ENCODE results near the gene GNAI2.
"Not testable (repeated sequence)": the region's sequence is repeated elsewhere in the genome, so short reads cannot be mapped to it uniquely, and the experiment has no call there.

GNAI2 gene

GRCh38 chr3:50205413-50206276 lies 30.4 kb upstream of the GNAI2 start:
- DNase-seq = no peak

DNA sequence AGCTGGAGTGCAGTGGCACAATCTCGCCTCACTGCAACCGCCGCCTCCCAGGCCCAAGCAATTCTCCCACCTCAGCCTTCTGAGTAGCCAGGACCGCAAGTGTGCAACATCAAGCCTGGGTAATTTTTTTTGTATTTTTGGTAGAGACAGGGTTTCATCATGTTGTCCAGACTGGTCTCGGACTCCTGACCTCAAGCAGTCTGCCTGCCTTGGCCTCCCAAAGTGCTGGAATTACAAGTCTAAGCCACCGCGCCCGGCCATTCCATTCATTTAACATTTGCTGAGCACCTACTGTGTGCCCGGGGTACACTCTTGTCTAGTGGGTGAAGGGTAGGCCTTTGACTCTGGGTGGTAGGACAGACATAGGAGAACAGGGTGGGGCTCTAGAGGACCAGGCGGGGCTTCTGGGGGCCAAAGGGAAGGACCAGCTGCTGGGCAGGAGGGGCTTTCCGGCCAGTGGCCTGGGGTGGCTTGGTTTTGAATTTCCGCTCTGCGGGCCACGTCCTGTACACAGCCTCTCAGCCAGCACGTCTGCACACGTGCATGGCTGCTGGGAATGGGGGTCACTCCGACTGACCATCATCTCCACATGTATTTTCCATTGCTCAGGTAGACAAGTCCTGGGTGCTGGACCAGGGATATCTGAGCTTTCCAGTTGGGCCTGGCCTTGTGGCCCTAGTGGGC lies 28.5 kb upstream of the GNAI2 start:
- DNase-seq = no peak

DNA sequence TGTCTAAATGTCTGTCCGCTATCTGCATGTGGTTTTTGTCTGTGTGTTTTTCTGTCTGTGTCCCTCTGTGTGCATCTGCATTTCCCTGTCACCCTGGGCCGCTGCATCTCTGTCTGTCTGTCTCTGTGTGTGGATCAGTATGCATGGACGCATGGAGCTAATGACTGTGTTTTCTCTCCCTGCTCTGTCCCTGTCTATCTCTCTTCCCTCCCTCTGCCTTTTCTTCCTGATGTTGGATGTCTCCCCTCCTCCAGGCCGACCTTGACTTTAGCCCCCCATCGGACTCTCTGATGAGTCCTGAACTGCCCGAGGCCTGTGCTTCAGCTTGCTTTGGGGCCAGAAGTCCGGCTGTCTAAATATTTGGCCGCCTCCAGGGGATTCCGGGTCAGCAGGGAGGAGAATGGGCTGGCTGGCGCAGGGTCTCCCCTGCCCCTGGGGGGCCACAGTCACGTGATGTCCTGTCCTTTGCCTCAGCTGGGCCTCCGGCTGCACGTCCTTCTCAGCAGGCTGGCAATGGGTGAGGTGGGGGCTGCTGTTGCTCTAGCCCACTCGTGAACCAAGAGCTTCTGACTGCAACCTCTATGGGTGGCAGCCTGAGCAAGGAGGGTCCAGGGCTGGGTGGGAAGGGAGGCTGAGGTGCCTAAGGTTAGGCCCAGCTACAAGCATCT lies 27.2 kb upstream of the GNAI2 start:
- no peak for DNase-seq

- no peak for DNase-seq
Measured at GRCh38 chr3:50210176-50210509, 25.9 kb upstream of the GNAI2 start.

DNA sequence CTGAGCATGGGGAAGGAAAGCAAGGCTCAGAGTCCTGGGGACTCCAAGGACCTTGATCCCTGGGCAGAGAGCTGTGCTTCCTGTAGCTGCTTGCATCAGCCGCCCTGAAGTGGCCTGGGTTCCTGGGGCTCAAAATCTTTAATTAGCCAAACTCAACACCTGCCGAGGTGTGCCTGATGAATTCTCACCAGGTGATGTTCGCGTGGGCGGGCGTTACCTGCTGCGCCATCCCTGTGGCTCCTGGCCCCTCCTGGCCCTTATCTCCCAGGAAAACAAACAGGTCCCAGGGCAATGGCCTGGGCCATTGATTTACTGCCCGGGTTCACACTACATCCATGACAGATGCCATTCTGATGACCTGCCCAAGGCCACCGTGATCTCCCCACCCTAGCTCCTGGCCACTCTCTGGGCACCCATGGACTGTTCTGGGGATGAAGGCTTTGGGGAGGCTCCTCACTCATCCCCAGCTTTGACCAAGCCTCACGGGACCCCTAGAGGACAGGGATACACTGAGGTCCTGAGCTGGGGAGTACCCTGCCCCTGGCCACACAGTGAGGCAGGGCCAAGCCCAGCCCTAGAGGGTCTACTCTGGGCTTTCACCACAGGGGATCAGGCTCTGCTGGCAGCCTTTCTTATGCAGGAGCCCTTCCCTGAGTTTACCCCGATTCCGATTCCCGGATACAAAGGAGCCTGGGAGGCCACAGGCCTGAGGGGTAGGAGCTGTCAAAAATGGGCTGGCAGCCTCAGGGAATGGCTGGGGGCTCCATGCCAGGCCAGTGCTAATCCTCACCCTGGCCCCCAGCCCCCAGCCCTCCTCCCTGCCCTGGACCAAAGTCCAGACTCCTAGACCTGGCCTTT lies 25.3 kb upstream of the GNAI2 start:
- DNase-seq = no peak

DNA sequence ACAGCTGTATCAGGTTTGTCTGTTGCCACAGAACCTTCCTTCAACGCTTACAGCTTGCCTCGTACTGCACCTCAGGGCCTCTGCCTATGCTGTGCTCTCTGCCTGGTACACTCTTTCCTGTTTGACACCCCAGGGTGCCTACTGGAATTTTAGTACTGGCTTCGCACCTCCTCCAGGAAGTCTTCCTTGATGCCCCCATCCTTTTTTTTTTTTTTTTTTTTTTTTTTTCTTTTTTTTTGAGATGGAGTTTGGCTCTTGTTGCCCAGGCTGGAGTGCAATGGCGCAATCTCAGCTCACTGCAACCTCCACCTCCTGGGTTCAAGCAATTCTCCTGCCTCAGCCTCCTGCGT lies 24.7 kb upstream of the GNAI2 start:
- DNase-seq = not testable (repeated sequence)

DNA sequence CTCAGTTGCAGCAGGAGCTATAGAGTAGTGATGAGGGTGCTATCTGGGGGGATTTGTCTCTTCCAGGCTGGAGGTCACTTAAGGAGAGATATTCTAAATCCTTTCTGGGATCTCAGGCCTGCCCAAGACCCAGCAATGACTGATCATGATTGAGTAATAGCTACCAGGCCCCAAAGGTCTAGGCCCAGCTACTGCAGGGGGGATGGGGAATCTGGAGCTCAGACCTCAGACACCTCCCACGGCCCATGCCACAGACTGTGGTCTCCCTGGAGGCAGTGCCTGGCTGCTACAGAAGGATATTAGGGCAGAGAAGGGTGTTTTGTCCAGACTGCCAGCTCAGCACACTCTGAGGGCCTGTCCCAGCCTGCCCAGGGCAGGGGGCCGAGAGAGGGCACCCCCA lies 24.1 kb upstream of the GNAI2 start:
- DNase-seq = peak; percentile 73

DNA sequence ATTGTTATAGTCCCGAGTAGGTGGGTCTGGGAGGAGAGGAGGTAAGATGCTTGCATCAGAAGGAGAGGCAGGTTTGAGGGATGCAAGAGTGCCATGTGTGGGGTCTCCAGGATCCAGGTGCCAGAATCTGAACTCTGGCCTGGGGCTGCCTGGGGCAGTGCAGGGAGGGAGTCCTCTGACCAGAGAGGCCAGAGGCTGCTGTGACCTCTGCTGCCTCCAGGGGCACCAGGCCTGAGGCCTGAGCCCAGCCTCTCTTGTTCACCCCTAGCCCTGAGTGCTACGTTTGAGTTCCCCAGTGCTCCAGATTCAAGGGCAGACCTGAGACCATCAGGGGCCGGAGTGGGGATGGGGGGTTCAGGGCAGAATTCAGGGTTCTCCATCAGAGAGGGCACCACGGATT lies 23.5 kb upstream of the GNAI2 start:
- DNase-seq = no peak

DNA sequence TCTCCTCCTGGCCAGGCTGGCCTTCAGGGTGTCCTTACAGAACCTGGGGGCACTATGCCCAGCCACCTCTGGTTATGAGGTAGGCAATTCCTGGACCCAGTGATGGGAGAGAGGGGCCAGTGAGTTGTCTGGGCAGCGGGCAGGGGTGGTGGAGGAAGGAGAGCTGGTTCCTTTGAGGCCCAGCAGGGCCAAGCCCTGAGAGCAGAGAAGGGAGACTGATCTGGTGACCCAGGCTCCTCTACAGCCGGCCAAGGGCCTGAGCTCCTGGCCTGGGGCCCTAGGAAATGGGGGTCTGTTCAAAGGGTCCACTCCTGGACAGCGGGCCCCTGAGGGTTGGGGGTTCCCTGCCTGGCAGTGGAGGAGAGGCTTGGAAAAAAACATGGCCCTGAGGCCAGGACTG lies 23.0 kb upstream of the GNAI2 start:
- no peak for DNase-seq

- no peak for DNase-seq
Measured at GRCh38 chr3:50213373-50213772, 22.6 kb upstream of the GNAI2 start.

GRCh38 chr3:50214824-50215223 lies 21.2 kb upstream of the GNAI2 start:
- no peak for DNase-seq

DNA sequence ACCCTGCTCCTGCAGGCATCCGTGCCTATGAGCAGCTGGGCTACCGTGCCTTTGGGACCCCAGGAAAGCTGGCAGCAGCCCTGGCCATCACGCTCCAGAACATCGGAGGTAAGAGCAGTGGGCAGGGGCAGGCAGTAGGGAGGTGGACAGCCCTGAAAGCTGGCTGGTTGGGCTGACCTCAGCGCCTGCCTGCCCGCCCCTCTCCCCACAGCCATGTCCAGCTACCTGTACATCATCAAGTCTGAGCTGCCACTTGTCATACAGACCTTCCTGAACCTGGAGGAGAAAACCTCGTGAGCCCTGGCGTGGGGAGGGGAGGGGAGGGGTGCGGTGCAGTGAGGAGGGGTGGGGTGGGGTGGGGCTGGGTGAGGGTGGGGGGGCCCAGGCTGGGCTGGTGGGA lies 20.5 kb upstream of the GNAI2 start:
- DNase-seq = no peak

DNA sequence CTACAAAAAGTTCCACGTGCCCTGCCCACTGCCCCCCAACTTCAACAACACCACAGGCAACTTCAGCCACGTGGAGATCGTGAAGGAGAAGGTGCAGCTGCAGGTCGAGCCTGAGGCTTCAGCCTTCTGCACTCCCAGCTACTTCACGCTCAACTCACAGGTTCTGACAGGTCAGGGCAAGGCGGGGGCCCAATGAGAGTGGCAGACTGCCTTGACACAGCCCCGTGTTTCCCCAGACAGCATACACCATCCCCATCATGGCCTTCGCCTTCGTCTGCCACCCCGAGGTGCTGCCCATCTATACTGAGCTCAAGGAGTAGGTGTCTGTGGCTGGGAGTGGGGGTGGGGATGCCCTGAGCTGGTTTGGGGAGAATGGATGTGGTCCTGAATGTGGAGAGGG lies 18.3 kb upstream of the GNAI2 start:
- DNase-seq = no peak

DNA sequence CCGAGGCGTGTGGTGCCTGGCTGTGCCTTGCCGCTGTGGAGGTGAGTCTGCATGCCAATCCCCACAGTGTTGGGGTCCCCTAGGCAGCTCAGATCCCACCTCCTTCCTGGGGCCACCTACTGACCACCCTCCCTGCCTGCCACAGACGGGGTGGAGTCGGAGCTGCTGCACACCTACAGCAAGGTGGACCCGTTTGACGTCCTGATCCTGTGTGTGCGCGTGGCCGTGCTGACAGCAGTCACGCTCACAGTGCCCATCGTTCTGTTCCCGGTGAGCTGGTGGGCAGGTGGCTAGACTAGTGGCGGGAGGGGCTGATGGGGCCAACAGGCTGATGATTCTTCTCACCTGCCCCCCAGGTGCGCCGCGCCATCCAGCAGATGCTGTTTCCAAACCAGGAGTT lies 17.6 kb upstream of the GNAI2 start:
- no peak for DNase-seq

DNA sequence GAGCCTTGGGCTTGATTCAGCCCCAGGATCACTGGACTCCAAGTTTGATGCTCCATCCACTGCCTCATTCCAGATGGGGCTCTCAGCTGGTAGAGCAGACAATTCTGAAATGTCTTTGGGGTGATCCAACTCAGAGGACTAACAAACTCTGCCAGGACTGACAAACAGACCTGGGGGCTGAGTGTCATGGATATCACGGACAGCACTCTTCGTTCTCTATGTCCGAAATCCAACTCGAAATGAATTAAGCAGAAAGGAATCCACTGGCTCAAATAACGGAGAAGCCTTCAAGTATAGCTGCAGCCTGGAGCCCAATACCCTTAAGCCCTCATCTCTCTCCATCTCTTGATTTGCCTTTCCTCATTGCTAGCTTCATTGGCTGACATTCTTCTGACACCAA lies 16.7 kb upstream of the GNAI2 start:
- no peak for DNase-seq

DNA sequence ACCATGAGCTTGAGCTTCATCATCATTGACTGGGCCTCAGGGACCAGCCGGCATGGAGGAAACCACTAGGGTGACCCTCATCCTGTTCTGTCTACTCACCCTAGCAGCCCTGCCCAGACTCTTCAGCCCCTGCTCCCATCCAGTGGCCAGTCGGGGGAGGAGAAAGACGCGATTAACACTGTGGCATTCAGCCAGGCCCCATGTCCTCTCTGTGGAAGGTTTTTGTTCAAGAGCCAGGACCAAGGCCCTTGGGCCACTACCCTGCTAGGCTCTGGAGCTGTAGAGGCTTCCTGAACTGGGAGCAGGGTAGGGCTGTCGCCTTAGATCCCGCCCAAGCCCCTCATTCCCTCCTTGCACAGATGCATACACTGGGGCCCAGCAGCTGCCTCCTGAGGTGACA lies 15.9 kb upstream of the GNAI2 start:
- DNase-seq = no peak

DNA sequence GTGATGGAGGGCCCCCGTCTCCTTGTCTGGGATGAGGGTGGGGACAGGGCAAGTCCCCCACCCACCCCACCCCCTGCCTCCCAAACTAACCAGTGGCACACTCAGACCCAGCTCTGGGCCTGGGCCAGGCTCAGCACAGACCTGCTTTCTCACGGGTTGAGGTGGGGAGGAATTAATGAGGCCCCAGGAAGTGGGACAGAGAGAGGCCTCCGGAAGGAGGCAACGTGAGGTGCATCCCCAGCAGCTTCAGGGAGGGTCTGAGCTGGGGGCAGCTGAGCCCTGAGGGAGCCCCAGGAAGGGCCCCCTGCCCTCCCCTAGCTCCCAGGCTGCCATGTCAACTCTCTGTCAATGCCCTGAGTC lies 15.0 kb upstream of the GNAI2 start:
- DNase-seq = no peak

DNA sequence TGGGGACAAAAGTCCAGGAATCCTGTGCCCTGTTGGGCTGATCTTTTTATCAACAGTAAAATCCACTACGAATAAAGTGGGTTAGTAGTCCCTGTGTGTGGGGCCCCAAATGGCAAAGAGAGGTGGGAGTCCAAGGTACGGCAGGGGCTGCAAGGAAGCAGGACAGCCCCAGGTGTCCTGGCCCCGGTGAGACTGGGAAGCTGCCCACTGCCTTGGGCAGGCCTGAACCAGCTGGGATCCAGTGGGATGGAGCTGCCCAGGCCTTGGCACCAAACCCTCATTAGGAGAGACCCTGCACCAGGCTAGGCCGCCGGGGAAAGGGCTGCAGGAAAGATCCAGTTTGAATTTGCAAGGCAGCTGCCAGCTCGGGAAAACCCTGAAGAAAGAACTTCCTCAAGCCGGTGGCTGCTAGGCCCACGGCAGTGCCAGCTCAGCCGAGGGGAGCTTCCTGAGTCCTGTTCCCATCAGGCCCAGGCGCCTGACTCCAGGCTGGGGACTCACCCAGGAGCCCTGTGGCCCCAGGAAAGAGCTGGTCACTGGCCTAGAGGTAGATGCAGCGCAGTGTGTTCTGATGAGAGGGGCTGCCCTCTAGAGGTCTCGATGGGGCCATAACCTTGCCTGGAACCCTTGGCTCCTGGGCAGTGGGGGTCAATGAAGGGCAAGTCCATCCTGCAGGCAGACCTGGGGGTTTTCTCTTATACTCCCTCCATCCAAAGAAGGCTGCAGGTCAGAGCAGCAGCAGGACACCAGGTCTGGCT lies 14.4 kb upstream of the GNAI2 start:
- no peak for DNase-seq

DNA sequence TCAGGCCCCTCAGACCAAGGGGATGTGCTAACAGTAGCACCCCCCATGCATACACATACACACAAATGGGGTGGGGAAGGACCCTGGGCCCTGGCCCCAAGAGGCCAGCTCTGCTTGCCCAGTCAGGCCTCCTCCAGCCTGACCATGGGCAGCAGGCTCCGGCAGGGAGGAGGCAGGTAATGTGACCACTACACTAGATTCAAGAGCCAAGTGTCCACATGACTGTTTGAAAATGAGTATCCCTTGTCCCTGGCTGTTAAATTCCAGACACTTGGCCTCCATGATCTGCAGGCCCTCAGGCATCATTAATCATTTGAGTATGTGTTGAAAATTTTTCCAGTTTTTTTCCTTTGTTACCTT lies 13.9 kb upstream of the GNAI2 start:
- DNase-seq = no peak

DNA sequence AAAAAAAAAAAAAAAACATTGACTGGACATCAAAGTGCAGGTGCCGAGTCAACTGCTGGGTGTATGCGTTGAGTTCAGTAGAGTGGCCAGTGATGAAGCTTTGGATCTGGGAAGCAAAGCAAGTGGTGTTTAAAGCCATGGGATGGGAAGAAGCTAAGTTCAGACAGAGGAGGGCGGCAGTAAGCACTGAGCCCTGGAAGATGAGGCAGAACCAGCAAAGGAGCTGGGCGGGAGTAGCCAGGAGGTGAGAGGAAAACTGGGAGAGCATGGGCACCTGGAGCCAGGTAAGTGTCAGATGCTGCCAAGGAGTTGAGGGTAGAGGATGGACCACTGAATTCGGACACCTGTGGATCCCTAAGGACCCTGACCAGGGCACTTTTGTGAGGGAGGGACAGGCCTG lies 11.4 kb upstream of the GNAI2 start:
- no peak for DNase-seq

GRCh38 chr3:50226888-50227389 lies 9.1 kb upstream of the GNAI2 start:
- DNase-seq = peak; percentile 20

- peak; percentile 91 for DNase-seq
Measured at GRCh38 chr3:50227390-50228183, 8.4 kb upstream of the GNAI2 start.

Data from fibroblast of upper back skin (primary cell).